K562 (cell line): Measurements from ENCODE around the gene TULP4. TPM values are rescaled to one million over a fixed set of nuclear protein-coding genes. Genes with fewer than 3 reads are reported as not detected.

Experiments
- CHD2 ChIP-seq: IDR thresholded peaks from 2 replicates; pipeline ENCODE4 v1.6.1; 2011; ENCODE audit warnings: low read depth, low read length
- DPF2 ChIP-seq: fragments of 450-650 bp; IDR thresholded peaks from 2 replicates; pipeline ENCODE4 v1.6.1; 2016
- FOXJ2 ChIP-seq: fragments of 200-800 bp; sonication (Bioruptor generic); IDR thresholded peaks from 2 replicates; pipeline ENCODE4 v1.6.1; 2016; ENCODE audit warnings: missing genetic modification characterization, missing compliant biosample characterization
- FOXP1 ChIP-seq: sonication (generic); formaldehyde crosslinking; IDR thresholded peaks from 2 replicates; pipeline ENCODE4 v1.8.0; 2022; ENCODE audit warnings: mild to moderate bottlenecking, missing genetic modification reagents
- HDAC6 ChIP-seq: IDR thresholded peaks from 2 replicates; pipeline ENCODE4 v1.6.1; 2012; ENCODE audit warnings: low read depth, mild to moderate bottlenecking, control low read depth, inconsistent platforms, low read length, moderate library complexity
- HNRNPK ChIP-seq: fragments of 200-400 bp; formaldehyde crosslinking; IDR thresholded peaks from one replicate; pipeline ENCODE4 v1.6.1; 2018; ENCODE audit warnings: mild to moderate bottlenecking, low read depth, low read length; ENCODE audit not compliant: poor library complexity, severe bottlenecking
- KDM2B ChIP-seq: fragments of 250-450 bp; sonication (Bioruptor Pico); IDR thresholded peaks from 2 replicates; pipeline ENCODE4 v1.8.0; 2021; ENCODE audit warnings: mild to moderate bottlenecking, moderate library complexity
- MAFG ChIP-seq: fragments of 450-650 bp; conservative IDR thresholded peaks from 2 replicates; pipeline ENCODE4 v1.6.1; 2016; ENCODE audit warnings: missing genetic modification characterization, missing compliant biosample characterization
- MCM3 ChIP-seq: fragments of 450-650 bp; IDR thresholded peaks from 2 replicates; pipeline ENCODE4 v1.6.1; 2016
- MED1 ChIP-seq: sonication (generic); formaldehyde crosslinking; IDR thresholded peaks from 2 replicates; pipeline ENCODE4 v1.8.1; 2023; ENCODE audit warnings: missing genetic modification reagents, borderline replicate concordance
- MIER1 ChIP-seq: fragments of 450-650 bp; IDR thresholded peaks from 2 replicates; pipeline ENCODE4 v1.6.1; 2016; ENCODE audit warnings: antibody characterized with exemption, mild to moderate bottlenecking, low read depth
- NFIX ChIP-seq: fragments of 250-450 bp; sonication (Bioruptor Pico); IDR thresholded peaks from 2 replicates; pipeline ENCODE4 v1.4.0; 2020; ENCODE audit warnings: low read depth, mild to moderate bottlenecking, moderate library complexity
- POLR2AphosphoS5 ChIP-seq: IDR thresholded peaks from 2 replicates; pipeline ENCODE4 v1.6.1; 2011; ENCODE audit warnings: mild to moderate bottlenecking, low read depth, low read length, moderate library complexity; ENCODE audit not compliant: control insufficient read depth, insufficient read depth
- RBM14 ChIP-seq: fragments of 200-400 bp; formaldehyde crosslinking; IDR thresholded peaks from 2 replicates; pipeline ENCODE4 v1.6.1; 2018; ENCODE audit warnings: low read depth, mild to moderate bottlenecking, low read length, moderate library complexity, borderline replicate concordance; ENCODE audit not compliant: insufficient read depth
- SRSF1 ChIP-seq: fragments of 200-400 bp; formaldehyde crosslinking; IDR thresholded peaks from 2 replicates; pipeline ENCODE4 v1.6.1; 2017; ENCODE audit warnings: mild to moderate bottlenecking, low read depth, low read length, moderate library complexity
- TCF7L2 ChIP-seq: fragments of 150-350 bp; IDR thresholded peaks from 2 replicates; pipeline ENCODE4 v1.6.1; 2016; ENCODE audit warnings: low read depth, mild to moderate bottlenecking, low read length, moderate library complexity
- ZNF12 ChIP-seq: sonication (generic); formaldehyde crosslinking; IDR thresholded peaks from 2 replicates; pipeline ENCODE4 v1.4.0; 2020; ENCODE audit warnings: mild to moderate bottlenecking, missing genetic modification reagents
- ZNF212 ChIP-seq: fragments of 450-650 bp; formaldehyde crosslinking; IDR thresholded peaks from 2 replicates; pipeline ENCODE4 v1.4.0; 2020; ENCODE audit warnings: mild to moderate bottlenecking
- polyA plus RNA-seq, 8 experiments: library from polyadenylated mRNA; depleted of rRNA in 4 of 8; stranded (reverse) in 5 of 8; unstranded in 3 of 8; fragments of >200 nt; fragmentation: Nextera tagmentation in 2 of 8; fragmentation: Illumina TruSeq in 1 of 8; extraction: Ambion mirVana in 2 of 8; extraction: Trizol in 1 of 8; gene quantifications; 2 replicates each; pipeline versions ENCODE4 v1.2.1 to v1.2.3, GENCODE V29; 2011 to 2014; ENCODE audit warnings: inconsistent platforms in 1 of 8, missing spikeins in 1 of 8
- total RNA-seq, 7 experiments: library from RNA; depleted of rRNA in 6 of 7; stranded (reverse); fragments of >200 nt in 6 of 7; fragmentation: Illumina TruSeq in 2 of 7; extraction: Trizol in 2 of 7; gene quantifications; 2 replicates each; pipeline versions ENCODE4 v1.2.1 to v1.2.3, GENCODE V29; 2011 to 2021; ENCODE audit warnings: low replicate concordance in 1 of 7
- TF ChIP-seq, protein P1 (sequence below): sonication (generic); formaldehyde crosslinking; IDR thresholded peaks from 2 replicates; pipeline ENCODE4 v1.8.1; 2022; ENCODE audit warnings: missing genetic modification reagents
- TF ChIP-seq, protein P2 (sequence below): sonication (generic); formaldehyde crosslinking; IDR thresholded peaks from 2 replicates; pipeline ENCODE4 v1.8.0; 2022; ENCODE audit warnings: mild to moderate bottlenecking, missing genetic modification reagents, borderline replicate concordance
- TF ChIP-seq, protein P3 (sequence below): fragments of 250-450 bp; sonication (Bioruptor Pico); IDR thresholded peaks from 2 replicates; pipeline ENCODE4 v1.5.0; 2022; ENCODE audit warnings: mild to moderate bottlenecking
- TF ChIP-seq, protein P4 (sequence below): fragments of 200-800 bp; sonication (Bioruptor generic); IDR thresholded peaks from 2 replicates; pipeline ENCODE4 v1.6.1; 2017; ENCODE audit warnings: missing genetic modification characterization, missing compliant biosample characterization
- TF ChIP-seq, protein P5 (sequence below): fragments of 250-450 bp; sonication (Bioruptor Pico); IDR thresholded peaks from 2 replicates; pipeline ENCODE4 v1.6.1; 2021; ENCODE audit warnings: mild to moderate bottlenecking

Gene TULP4
- total and polyA plus RNA-seq, 9 of the 15 experiments (the other 6 are each of a cell fraction or from before 2014, with no cell fraction given): 1.2 to 50.4 (median 11.0) TPM

DNA sequence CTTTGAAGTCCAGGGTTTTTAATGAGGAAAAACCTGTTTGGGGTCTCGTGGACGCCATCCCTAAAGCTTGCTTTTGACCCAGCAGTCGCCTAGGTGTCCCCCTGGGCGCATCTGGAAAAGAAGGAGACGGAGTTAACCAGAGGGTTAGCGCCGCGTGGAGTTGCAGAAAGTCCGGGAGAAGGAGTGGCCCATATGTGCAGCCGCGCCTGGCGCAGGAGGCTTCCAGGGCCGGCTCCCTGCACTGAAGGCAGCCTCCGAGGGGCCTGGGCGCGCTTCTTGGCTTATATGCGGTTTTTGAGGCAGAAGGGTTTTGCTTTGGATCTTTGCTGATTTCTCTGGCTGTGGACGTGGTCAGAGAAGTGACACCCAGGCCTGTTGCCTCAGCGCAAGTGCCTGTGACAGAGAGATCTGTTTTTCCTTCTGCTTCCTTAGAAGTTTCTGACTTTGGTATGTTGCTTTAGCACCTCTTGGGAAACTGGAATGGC lies 248.6 kb downstream of the TULP4 start (continued):
- TF ChIP-seq, protein P1, sequence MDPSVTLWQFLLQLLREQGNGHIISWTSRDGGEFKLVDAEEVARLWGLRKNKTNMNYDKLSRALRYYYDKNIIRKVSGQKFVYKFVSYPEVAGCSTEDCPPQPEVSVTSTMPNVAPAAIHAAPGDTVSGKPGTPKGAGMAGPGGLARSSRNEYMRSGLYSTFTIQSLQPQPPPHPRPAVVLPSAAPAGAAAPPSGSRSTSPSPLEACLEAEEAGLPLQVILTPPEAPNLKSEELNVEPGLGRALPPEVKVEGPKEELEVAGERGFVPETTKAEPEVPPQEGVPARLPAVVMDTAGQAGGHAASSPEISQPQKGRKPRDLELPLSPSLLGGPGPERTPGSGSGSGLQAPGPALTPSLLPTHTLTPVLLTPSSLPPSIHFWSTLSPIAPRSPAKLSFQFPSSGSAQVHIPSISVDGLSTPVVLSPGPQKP: no peak
- TF ChIP-seq MAFG (tag): no peak; the same call in 1 of the 2 replicates
- no peak; the same call in 1 of the 2 replicates for TF ChIP-seq KDM2B (CRISPR knock-in tag)
- TF ChIP-seq, protein P2, sequence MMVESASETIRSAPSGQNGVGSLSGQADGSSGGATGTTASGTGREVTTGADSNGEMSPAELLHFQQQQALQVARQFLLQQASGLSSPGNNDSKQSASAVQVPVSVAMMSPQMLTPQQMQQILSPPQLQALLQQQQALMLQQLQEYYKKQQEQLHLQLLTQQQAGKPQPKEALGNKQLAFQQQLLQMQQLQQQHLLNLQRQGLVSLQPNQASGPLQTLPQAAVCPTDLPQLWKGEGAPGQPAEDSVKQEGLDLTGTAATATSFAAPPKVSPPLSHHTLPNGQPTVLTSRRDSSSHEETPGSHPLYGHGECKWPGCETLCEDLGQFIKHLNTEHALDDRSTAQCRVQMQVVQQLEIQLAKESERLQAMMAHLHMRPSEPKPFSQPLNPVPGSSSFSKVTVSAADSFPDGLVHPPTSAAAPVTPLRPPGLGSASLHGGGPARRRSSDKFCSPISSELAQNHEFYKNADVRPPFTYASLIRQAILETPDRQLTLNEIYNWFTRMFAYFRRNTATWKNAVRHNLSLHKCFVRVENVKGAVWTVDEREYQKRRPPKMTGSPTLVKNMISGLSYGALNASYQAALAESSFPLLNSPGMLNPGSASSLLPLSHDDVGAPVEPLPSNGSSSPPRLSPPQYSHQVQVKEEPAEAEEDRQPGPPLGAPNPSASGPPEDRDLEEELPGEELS: no peak
- peak; percentile 11; the same call in 1 of the 2 replicates for TF ChIP-seq DPF2
- no peak for TF ChIP-seq MED1 (CRISPR knock-in tag)
- no peak for TF ChIP-seq MCM3
- no peak for TF ChIP-seq SRSF1
- TF ChIP-seq FOXJ2: no peak
- TF ChIP-seq MIER1: no peak
- TF ChIP-seq ZNF12 (CRISPR knock-in tag): no peak
- TF ChIP-seq HDAC6: no peak
- TF ChIP-seq HNRNPK: no peak
- TF ChIP-seq, protein P3, sequence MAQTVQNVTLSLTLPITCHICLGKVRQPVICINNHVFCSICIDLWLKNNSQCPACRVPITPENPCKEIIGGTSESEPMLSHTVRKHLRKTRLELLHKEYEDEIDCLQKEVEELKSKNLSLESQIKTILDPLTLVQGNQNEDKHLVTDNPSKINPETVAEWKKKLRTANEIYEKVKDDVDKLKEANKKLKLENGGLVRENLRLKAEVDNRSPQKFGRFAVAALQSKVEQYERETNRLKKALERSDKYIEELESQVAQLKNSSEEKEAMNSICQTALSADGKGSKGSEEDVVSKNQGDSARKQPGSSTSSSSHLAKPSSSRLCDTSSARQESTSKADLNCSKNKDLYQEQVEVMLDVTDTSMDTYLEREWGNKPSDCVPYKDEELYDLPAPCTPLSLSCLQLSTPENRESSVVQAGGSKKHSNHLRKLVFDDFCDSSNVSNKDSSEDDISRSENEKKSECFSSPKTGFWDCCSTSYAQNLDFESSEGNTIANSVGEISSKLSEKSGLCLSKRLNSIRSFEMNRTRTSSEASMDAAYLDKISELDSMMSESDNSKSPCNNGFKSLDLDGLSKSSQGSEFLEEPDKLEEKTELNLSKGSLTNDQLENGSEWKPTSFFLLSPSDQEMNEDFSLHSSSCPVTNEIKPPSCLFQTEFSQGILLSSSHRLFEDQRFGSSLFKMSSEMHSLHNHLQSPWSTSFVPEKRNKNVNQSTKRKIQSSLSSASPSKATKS: no peak
- no peak for TF ChIP-seq NFIX (CRISPR knock-in tag)
- no peak for TF ChIP-seq ZNF212 (CRISPR knock-in tag)
- no peak for TF ChIP-seq CHD2
- no peak for TF ChIP-seq FOXP1 (CRISPR knock-in tag)
- TF ChIP-seq POLR2AphosphoS5: 0 out of 2 replicates have a peak, but pooled peaks have one; percentile 1
- TF ChIP-seq, protein P4, sequence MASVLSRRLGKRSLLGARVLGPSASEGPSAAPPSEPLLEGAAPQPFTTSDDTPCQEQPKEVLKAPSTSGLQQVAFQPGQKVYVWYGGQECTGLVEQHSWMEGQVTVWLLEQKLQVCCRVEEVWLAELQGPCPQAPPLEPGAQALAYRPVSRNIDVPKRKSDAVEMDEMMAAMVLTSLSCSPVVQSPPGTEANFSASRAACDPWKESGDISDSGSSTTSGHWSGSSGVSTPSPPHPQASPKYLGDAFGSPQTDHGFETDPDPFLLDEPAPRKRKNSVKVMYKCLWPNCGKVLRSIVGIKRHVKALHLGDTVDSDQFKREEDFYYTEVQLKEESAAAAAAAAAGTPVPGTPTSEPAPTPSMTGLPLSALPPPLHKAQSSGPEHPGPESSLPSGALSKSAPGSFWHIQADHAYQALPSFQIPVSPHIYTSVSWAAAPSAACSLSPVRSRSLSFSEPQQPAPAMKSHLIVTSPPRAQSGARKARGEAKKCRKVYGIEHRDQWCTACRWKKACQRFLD: 0 out of 2 replicates have a peak, but pooled peaks have one; percentile 36
- TF ChIP-seq, protein P5, sequence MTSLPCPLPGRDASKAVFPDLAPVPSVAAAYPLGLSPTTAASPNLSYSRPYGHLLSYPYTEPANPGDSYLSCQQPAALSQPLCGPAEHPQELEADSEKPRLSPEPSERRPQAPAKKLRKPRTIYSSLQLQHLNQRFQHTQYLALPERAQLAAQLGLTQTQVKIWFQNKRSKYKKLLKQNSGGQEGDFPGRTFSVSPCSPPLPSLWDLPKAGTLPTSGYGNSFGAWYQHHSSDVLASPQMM (CRISPR knock-in tag): no peak
- TF ChIP-seq RBM14: no peak
- no peak for TF ChIP-seq TCF7L2
